ENCODE data around the gene AMOTL1.

- no peak for TF ChIP-seq POLR2A (IDR thresholded peaks at IDR 0.05)
- TF ChIP-seq CTCF (IDR thresholded peaks at IDR 0.05) = no peak
These were observed 92.2 kb downstream of the AMOTL1 start for GRCh38 chr11:94860333-94860732.
